HL-60 (cell line): ENCODE data around the gene CAMTA1.

Experiments used
- CTCF ChIP-seq: IDR thresholded peaks from one replicate; pipeline ENCODE4 v1.5.1; 2011; ENCODE audit warnings: low read length, control low read depth, inconsistent platforms; ENCODE audit not compliant: insufficient read depth
- POLR2AphosphoS5 ChIP-seq: IDR thresholded peaks from 2 replicates; pipeline ENCODE4 v1.6.1; 2012; ENCODE audit warnings: low read depth
- TF ChIP-seq, protein P1 (sequence below): IDR thresholded peaks from 2 replicates; pipeline ENCODE4 v1.6.1; 2012; ENCODE audit warnings: low read depth; ENCODE audit not compliant: insufficient replicate concordance

DNA sequence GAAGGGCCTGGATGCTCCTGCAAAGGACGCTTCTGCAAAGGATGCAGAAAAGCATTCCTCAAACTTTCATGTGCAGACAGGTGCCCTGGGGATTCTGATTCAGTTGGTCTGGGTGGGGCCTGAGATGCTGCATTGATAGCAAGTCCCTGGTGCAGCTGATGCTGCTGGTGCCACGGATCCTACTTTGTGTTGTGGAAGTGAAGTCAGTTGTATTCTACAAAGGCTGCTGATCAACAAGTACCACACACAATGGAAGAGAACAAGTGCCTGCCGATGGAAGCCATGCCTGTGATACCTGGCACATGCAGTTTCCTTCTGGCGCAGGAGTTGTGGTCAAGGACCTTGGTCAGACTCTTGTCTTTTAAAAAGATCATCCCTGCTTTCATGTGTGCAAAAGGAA is 478.8 kb downstream of the CAMTA1 start:
- TF ChIP-seq POLR2AphosphoS5 (no peak), CTCF (no peak)
- TF ChIP-seq, protein P1, sequence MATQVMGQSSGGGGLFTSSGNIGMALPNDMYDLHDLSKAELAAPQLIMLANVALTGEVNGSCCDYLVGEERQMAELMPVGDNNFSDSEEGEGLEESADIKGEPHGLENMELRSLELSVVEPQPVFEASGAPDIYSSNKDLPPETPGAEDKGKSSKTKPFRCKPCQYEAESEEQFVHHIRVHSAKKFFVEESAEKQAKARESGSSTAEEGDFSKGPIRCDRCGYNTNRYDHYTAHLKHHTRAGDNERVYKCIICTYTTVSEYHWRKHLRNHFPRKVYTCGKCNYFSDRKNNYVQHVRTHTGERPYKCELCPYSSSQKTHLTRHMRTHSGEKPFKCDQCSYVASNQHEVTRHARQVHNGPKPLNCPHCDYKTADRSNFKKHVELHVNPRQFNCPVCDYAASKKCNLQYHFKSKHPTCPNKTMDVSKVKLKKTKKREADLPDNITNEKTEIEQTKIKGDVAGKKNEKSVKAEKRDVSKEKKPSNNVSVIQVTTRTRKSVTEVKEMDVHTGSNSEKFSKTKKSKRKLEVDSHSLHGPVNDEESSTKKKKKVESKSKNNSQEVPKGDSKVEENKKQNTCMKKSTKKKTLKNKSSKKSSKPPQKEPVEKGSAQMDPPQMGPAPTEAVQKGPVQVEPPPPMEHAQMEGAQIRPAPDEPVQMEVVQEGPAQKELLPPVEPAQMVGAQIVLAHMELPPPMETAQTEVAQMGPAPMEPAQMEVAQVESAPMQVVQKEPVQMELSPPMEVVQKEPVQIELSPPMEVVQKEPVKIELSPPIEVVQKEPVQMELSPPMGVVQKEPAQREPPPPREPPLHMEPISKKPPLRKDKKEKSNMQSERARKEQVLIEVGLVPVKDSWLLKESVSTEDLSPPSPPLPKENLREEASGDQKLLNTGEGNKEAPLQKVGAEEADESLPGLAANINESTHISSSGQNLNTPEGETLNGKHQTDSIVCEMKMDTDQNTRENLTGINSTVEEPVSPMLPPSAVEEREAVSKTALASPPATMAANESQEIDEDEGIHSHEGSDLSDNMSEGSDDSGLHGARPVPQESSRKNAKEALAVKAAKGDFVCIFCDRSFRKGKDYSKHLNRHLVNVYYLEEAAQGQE: no peak
